Gastrocnemius medialis (tissue), 4 donors: ENCODE measurements around the gene ASTN2. TPM values are rescaled to one million over a fixed set of nuclear protein-coding genes. Genes with fewer than 3 reads are reported as not detected.

Experiments used
- ATAC-seq, 2 donors: fragments of 150-250 bp; one replicate each; pipeline ENCODE4 v1.9.1; 2016
- DNase-seq, 2 donors: peaks; one replicate each; pipeline ENCODE4 v3.0.0-alpha.2; 2019
- H3K27ac ChIP-seq, 4 donors: fragments of 200-600 bp; sonication (generic); 1 replicate in 1 of 4; 2 replicates in 3 of 4; pipeline ENCODE4 v1.5.1; 2016 to 2018; ENCODE audit warnings: mild to moderate bottlenecking in 2 of 4, moderate library complexity in 1 of 4
- H3K27me3 ChIP-seq, 3 donors: fragments of 200-600 bp; sonication (generic) in 2 of 3; 1 replicate in 1 of 3; 2 replicates in 2 of 3; pipeline versions ENCODE4 v1.5.1 to v1.6.0; 2016 to 2019; ENCODE audit warnings: mild to moderate bottlenecking in 1 of 3, moderate library complexity in 1 of 3
- H3K36me3 ChIP-seq, 2 donors: fragments of 200-600 bp; sonication (generic) in 1 of 2; one replicate each; pipeline ENCODE4 v1.5.1; 2017 to 2018
- H3K4me1 ChIP-seq, 2 donors: fragments of 200-600 bp; sonication (generic) in 1 of 2; one replicate each; pipeline ENCODE4 v1.5.1; 2016 to 2017; ENCODE audit warnings: mild to moderate bottlenecking in 2 of 2
- H3K4me3 ChIP-seq, 4 donors: fragments of 200-600 bp; sonication (generic) in 3 of 4; 1 replicate in 1 of 4; 2 replicates in 3 of 4; pipeline ENCODE4 v1.5.1; 2016 to 2019; ENCODE audit warnings: mild to moderate bottlenecking in 2 of 4
- H3K9me3 ChIP-seq, 3 donors: fragments of 200-600 bp; sonication (generic) in 2 of 3; 1 replicate in 1 of 3; 2 replicates in 2 of 3; pipeline ENCODE4 v1.5.1; 2016 to 2019
- CTCF ChIP-seq, 5 experiments: fragments of 450-650 bp in 3 of 5; fragments of 200-600 bp in 2 of 5; sonication (generic) in 2 of 5; IDR thresholded peaks in 4 of 5; conservative IDR thresholded peaks in 1 of 5; 1 replicate in 4 of 5; 2 replicates in 1 of 5; pipeline ENCODE4 v1.5.1; 2016 to 2019; ENCODE audit warnings: antibody characterized with exemption in 5 of 5, mild to moderate bottlenecking in 3 of 5, moderate library complexity in 3 of 5
- POLR2A ChIP-seq, 2 donors: fragments of 450-650 bp; IDR thresholded peaks; one replicate each; pipeline ENCODE4 v1.6.1; 2017; ENCODE audit warnings: antibody characterized with exemption in 2 of 2, mild to moderate bottlenecking in 2 of 2, moderate library complexity in 2 of 2
- in situ Hi-C, 4 donors: fragments of 200-750 bp; cut with MboI; loops; one replicate each; pipeline versions ENCODE4 v1.15.0 to v1.8.0; 2017; ENCODE audit warnings: low sequenced_read_pairs in 4 of 4
- intact Hi-C: fragments of 100-400 bp; cut with DNase I; formaldehyde crosslinking; loops from one replicate; pipeline ENCODE4 v1.15.1; 2023; ENCODE audit warnings: low total_unique reads
- total RNA-seq, 4 donors: library from RNA; depleted of rRNA; stranded (reverse); fragments of >200 nt; gene quantifications; one replicate each; pipeline versions ENCODE4 v1.1.0 to v1.2.3, GENCODE V29; 2016

Gene ASTN2
- total RNA-seq, 4 donors from 2014 or later: 2.5 to 4.6 (median 3.7) TPM

GRCh38 chr9:116777116-116777515 is 637.7 kb downstream of the ASTN2 start:
- Histone ChIP-seq H3K4me3 (no peak overlapping the region), H3K9me3 (no peaks in the 10 kb centered on the region), H3K36me3 (no peaks in the 10 kb centered on the region), H3K27me3 (no peaks in the 10 kb centered on the region), H3K4me1 (no peaks in the 10 kb centered on the region), H3K27ac (no peak overlapping the region)
- TF ChIP-seq POLR2A (IDR thresholded peaks at IDR 0.05) (no peak), CTCF (IDR thresholded peaks at IDR 0.05 in 4 of 5, conservative IDR thresholded peaks at IDR 0.05 in 1 of 5) (no peak)
- ATAC-seq (no peak), DNase-seq (no peak)
- in situ Hi-C loops: no loop called here
- intact Hi-C loops: no loop called here

GRCh38 chr9:116774421-116775180 is 640.3 kb downstream of the ASTN2 start:
- DNase-seq: no peak
- H3K27ac ChIP-seq: no peak overlapping the region
- no peak for ATAC-seq
- no peaks in the 10 kb centered on the region for H3K36me3 ChIP-seq
- no peak overlapping the region for H3K4me3 ChIP-seq
- in situ Hi-C loops (no loop called here), intact Hi-C loops (no loop called here)
- no peaks in the 10 kb centered on the region for H3K27me3 ChIP-seq
- no peak for TF ChIP-seq CTCF (IDR thresholded peaks at IDR 0.05 in 4 of 5, conservative IDR thresholded peaks at IDR 0.05 in 1 of 5)
- H3K9me3 ChIP-seq: no peaks in the 10 kb centered on the region
- no peaks in the 10 kb centered on the region for H3K4me1 ChIP-seq

GRCh38 chr9:116767219-116767618 is 647.6 kb downstream of the ASTN2 start:
- Histone ChIP-seq H3K27ac (no peak overlapping the region), H3K27me3 (no peaks in the 10 kb centered on the region), H3K36me3 (no peaks in the 10 kb centered on the region), H3K9me3 (no peaks in the 10 kb centered on the region), H3K4me1 (no peaks in the 10 kb centered on the region), H3K4me3 (no peak overlapping the region)
- in situ Hi-C loops: no loop called here
- ATAC-seq (no peak), DNase-seq (no peak)
- intact Hi-C loops: no loop called here
- TF ChIP-seq POLR2A (IDR thresholded peaks at IDR 0.05) (no peak), CTCF (IDR thresholded peaks at IDR 0.05 in 4 of 5, conservative IDR thresholded peaks at IDR 0.05 in 1 of 5) (no peak)

DNA sequence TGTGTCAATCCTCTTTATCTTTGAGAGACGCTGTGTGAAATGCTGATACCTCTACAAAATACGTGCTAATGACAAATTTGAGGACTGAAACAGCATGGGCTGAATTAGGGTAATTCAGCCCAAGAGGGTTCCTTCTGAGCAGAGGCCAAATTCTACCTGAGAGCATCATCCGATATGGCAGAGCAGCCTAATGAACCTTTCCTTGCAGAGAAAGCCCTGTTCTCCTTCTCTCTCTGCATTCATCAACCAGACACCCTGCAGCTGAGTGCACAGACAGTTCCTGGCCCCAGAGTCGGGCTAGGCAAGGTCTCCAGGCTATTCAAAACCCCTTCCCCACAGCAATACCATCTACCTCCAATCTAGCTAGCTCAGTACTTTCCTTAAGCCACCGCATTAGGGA is 649.8 kb downstream of the ASTN2 start:
- no peak for TF ChIP-seq CTCF (IDR thresholded peaks at IDR 0.05 in 4 of 5, conservative IDR thresholded peaks at IDR 0.05 in 1 of 5)
- no peak for TF ChIP-seq POLR2A (IDR thresholded peaks at IDR 0.05)
- intact Hi-C loops (no loop called here), in situ Hi-C loops (no loop called here)
- no peaks in the 10 kb centered on the region for H3K4me1 ChIP-seq
- no peaks in the 10 kb centered on the region for H3K9me3 ChIP-seq
- H3K27me3 ChIP-seq: no peaks in the 10 kb centered on the region
- DNase-seq: no peak
- no peaks in the 10 kb centered on the region for H3K36me3 ChIP-seq
- ATAC-seq: no peak
- no peak overlapping the region for H3K27ac ChIP-seq
- no peak overlapping the region for H3K4me3 ChIP-seq

GRCh38 chr9:116763770-116764169 is 651.1 kb downstream of the ASTN2 start:
- no peak for TF ChIP-seq CTCF (IDR thresholded peaks at IDR 0.05 in 4 of 5, conservative IDR thresholded peaks at IDR 0.05 in 1 of 5)
- no peak for TF ChIP-seq POLR2A (IDR thresholded peaks at IDR 0.05)
- no peaks in the 10 kb centered on the region for H3K9me3 ChIP-seq
- in situ Hi-C loops (no loop called here), intact Hi-C loops (no loop called here)
- ATAC-seq (no peak), DNase-seq (no peak)
- no peaks in the 10 kb centered on the region for H3K36me3 ChIP-seq
- H3K4me3 ChIP-seq: no peak overlapping the region
- H3K27me3 ChIP-seq: no peaks in the 10 kb centered on the region
- no peaks in the 10 kb centered on the region for H3K4me1 ChIP-seq
- H3K27ac ChIP-seq: no peak overlapping the region
